ENCODE results near the gene MSH5.
A peak's percentile ranks its signal among the peaks of the same experiment; 100 is the strongest.

The MSH5 gene

DNA sequence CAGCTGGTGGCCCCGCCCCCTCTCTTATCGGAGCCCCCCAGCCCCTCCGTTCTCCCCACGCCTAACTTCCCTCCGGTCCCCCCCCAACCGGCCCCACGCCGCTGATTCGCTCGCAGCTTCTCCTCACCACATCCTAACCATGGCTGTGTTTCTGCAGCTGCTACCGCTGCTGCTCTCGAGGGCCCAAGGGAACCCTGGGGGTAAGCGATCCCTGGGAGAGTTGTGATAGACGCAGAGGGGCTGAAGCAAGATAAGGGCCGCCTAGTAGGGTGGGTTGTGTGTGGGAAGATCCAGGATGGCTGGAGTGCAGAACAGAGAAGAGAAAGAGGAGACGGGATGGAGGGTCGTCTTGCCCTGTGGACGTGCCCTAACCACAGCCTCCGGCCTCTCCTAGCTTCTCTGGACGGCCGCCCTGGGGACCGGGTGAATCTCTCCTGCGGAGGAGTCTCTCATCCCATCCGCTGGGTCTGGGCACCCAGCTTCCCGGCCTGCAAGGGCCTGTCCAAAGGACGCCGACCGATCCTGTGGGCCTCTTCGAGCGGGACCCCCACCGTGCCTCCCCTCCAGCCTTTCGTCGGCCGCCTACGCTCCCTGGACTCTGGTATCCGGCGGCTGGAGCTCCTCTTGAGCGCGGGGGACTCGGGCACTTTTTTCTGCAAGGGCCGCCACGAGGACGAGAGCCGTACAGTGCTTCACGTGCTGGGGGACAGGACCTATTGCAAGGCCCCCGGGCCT is 16.4 kb upstream of the MSH5 start, which contains the start of gene MPIG6B:
TSS of gene MPIG6B (plus strand) at position 129 of the 735 bp plus-strand sequence. CDS start at position 140, 11 bp downstream.
- TF ChIP-seq, protein P1, sequence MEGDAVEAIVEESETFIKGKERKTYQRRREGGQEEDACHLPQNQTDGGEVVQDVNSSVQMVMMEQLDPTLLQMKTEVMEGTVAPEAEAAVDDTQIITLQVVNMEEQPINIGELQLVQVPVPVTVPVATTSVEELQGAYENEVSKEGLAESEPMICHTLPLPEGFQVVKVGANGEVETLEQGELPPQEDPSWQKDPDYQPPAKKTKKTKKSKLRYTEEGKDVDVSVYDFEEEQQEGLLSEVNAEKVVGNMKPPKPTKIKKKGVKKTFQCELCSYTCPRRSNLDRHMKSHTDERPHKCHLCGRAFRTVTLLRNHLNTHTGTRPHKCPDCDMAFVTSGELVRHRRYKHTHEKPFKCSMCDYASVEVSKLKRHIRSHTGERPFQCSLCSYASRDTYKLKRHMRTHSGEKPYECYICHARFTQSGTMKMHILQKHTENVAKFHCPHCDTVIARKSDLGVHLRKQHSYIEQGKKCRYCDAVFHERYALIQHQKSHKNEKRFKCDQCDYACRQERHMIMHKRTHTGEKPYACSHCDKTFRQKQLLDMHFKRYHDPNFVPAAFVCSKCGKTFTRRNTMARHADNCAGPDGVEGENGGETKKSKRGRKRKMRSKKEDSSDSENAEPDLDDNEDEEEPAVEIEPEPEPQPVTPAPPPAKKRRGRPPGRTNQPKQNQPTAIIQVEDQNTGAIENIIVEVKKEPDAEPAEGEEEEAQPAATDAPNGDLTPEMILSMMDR (IDR thresholded peaks at IDR 0.05), result no peak

DNA sequence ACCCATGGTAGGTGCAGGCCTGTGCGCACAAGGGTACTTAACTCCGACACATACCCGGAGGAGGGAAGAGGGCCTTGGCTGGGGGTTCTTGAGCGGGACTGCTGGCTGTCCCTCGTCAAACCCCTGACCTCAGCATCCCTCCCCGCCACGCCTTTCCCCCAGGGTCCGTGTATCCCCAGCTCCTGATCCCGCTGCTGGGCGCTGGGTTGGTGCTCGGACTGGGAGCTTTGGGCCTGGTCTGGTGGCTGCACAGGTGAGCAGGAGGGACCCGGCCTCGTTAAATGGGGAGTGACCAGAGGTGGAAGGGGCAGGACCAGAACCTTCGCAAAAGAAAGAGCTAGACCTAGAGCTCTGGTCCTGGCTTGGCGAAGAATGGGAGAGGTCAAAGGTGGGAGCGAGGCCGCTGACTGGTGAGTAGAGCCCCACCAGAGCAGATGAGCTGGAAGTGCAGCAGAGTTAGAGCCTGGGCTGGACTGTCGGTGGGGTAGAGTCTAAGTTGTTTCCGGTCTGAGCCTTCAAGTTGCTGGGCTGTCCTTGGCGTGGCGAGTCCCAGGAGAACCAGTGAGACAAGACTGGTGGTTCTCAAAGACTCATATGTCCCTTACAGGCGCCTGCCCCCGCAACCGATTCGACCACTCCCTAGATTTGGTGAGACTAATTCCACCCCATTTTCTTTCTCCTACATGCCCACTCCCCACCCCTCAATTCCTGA is 15.7 kb upstream of the MSH5 start:
- TF ChIP-seq, protein P1 (IDR thresholded peaks at IDR 0.05), result no peak

DNA sequence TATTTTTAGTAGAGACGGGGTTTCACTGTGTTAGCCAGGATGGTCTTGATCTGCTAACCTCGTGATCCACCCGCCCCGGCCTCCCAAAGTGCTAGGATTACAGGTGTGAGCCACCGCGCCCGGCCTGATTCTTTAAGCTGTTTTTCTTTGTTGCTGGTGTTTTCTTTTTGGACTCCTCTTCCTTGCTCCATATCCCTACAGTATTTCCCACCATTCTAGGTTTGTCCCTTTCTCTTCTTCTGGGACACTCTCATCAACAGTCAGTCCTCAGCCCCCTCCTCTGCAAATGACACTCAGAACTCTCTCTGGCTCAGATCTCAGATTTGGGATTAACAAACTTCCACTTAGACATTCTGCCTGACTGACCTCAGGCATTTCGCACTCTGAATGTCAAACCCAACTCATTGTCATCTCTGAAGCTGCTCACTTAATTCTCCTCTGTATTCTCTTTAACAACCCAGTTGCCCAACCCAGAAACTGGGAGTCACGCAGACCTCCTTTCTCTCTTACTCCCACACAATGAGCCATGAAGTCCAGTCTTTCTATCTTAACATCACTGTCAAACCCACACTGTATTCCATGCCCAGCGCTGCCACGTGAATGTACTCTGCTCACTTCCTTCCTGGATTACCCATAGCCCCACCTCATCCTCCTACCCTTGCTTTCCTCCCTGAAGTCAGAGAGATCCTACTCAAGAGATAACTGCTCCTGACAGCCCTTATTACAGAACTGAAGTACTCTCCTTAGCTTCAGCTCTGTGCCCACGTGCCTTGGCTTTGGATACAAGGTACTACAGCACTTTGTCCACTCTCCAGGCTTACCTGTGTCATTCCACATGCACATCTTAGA is 14.1 kb upstream of the MSH5 start:
- TF ChIP-seq, protein P1 (IDR thresholded peaks at IDR 0.05), result no peak

DNA sequence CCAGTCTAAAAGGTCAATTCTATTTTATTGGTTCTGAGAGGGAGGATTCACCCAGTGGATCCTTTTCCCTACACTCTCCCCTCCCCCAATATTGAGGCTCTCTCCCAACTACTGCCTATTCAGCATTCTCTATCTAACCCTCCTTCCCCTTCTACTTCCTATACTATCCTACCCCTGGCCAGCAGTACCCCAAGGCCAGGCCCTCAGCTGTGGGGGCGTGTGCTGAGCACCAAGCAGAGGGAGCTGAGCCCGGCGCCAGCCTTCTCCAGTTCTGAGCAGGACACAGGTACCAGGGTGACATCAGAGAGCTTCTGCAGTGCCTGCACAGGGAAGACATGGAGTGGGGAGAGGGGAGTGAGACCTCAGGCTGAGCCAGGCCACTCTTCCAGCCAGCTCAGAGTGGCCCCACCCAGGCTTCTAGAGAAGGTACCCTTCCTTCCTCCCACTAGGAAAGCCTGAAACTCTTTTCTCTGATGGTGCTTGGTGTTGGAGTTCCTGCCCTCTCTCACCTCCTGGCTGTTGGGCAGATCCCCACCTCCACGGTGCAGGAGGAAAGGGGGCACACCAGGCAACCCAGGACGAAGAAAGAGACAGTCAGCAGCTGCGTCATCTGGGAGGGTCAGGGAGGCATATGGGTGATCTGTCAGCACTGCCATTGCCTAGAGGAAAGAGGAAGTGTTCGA is 12.6 kb upstream of the MSH5 start:
- TF ChIP-seq, protein P1 (IDR thresholded peaks at IDR 0.05), result no peak

DNA sequence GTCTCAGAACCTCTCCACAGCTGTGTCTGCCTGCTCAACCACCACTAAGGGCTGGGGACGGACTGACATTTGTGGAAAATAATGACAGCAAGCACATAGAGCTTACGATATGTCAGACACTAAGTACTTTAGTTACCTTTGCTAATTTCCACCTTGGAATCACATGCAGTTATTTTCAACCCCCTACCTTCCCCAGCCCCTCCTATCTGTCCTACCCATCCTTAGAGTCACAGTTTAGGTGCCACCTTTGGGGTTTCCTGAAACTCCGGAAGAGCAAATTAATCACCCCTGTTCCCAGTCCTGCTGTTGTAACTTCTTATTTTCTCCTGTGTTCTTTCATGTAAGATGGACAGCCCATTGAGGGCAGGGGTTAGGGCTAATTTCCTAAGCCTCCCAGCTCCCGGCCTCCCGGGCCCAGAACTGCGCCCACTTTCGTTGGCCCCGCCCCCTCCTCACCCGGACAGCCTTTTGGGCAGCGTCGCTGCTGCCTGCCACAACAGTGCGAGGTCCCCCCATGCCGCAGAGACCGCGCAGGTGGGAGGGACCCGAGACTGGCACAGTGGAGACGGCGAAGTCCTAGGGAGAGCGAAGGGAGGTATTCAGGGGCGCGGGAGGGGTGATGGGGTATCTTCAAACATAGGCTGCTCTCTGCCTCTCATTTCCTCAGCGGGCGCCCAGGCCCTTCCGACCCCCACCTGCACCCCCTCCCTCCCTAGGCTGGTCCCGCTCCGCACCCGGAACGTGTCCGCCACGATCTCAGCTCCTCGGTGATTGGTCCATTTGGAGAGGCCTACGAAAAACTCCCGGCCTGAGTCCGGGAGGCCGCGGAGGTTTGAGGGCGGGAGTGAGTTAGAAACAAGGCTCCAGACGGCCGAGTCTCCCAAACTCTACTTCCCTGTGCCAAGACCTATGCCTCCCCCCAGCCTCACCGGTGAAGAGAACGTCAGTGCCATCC is 11.8 kb upstream of the MSH5 start:
- TF ChIP-seq, protein P1 (IDR thresholded peaks at IDR 0.05), result no peak

DNA sequence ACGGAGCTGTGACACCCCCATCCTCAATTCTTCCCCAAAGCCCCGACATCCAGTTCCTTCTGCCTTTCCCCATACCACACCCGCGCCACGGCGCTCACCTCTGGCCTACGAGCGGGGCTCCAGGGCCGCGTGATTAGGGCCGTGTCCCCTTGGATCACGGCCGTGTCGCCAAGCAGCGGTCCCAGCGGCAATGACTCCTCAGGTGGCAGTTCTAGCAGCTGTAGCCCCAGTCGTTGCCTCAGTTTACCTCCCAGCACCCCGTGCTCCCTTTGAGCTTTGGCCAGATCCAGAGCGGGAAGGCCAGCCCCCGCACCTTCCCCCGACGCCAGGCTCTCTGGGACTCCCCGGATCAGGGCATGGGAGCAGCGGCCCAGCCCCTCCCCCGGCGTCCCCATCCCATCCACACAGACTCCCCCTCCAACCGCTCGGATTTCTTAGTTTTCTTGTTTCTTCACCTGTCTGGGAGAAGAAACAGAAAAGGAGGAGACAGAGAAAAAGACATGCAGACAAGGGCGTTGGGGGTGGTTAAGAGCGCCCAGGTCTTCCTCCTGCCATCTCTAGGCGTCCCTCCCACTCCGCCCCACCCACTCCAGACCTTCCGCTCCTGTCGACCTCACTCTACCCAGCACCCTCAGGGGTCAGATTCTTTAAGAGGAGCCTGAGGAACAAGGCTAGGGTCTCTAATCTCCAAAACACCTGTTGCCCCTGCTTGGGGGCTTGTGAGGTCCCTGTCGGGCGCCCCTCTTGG is 10.9 kb upstream of the MSH5 start, which contains the start of gene DDAH2:
TSS of gene DDAH2 (minus strand) at position 533 of the 748 bp plus-strand sequence. CDS start at position 395, 138 bp downstream.
- TF ChIP-seq, protein P1 (IDR thresholded peaks at IDR 0.05), result peak; percentile 66

All from LNCAP (cell line).